SK-N-MC (cell line): Measurements from ENCODE around the gene THAP3.

Experiments
- EZH2 ChIP-seq: fragments of 200-600 bp; sonication (generic); IDR thresholded peaks from one replicate; pipeline ENCODE4 v1.6.1; 2017; ENCODE audit warnings: antibody characterized with exemption
- FOXP2 ChIP-seq: optimal IDR thresholded peaks from 2 replicates; pipeline ENCODE3; 2011; ENCODE audit warnings: mild to moderate bottlenecking, moderate library complexity; ENCODE audit not compliant: insufficient read depth; ENCODE audit errors: extremely low read length, control extremely low read depth
- POLR2AphosphoS5 ChIP-seq: IDR thresholded peaks from 2 replicates; pipeline ENCODE4 v1.6.1; 2012; ENCODE audit warnings: mild to moderate bottlenecking, low read depth, low read length, borderline replicate concordance

DNA sequence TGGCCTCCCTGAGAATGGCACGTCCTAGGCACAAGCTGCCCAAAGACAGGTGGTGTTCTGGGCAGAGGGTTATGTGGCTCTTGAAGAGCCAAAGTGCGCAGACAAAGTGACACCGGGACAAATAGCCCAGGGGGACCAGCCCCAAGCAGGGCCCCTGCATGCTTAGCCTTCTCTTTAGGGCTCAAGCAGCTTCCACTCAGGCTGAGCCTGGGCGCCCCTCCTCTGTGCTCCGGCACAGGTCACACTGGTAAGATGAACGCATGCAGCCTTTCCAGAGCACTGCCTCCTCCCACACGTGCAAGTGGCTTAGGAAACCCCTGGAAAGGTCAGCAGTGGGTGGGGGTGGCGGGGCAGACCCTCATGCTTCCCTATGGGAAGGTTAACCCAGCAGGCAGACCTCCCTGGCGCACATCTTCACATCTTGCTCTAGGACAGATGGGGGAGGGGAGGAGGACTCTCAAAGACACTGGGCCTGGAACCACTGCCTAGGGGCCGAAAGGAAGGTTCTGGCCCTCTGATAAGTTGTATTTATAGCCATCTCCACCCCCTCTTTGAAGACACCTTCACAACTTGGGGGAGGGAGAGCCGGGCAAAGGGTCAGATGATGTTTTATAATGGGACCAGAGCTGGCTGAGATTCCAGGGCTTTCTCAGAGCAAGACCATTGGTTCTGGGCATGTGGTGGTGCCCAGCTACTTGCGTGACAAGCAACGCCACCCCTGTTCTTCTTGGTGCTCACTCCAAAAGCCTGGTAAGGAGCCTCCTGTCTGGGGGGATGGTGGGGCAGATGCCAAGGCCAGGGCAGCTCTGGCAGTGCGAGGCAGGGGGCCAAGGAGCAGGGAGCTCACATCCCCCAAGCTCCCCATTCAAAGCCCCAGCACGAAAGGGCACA, 27.5 kb upstream of the THAP3 start:
- TF ChIP-seq POLR2AphosphoS5 (no peak), EZH2 (no peak), FOXP2 (no peak)
